Keratinocyte (primary cell): ENCODE results near the gene TRAF3.

Source experiments
- EZH2 ChIP-seq: IDR thresholded peaks from one replicate; pipeline ENCODE4 v1.6.1; 2012; ENCODE audit warnings: inconsistent platforms, mild to moderate bottlenecking, low read length, moderate library complexity
- TF ChIP-seq, protein P1 (sequence below), 3 experiments: IDR thresholded peaks in 1 of 3; conservative IDR thresholded peaks in 1 of 3; optimal IDR thresholded peaks in 1 of 3; 2 replicates in 2 of 3; 3 replicates in 1 of 3; pipeline versions ENCODE3 to v1.5.1; 2011; ENCODE audit warnings: low read length in 3 of 3, mild to moderate bottlenecking in 3 of 3, moderate library complexity in 2 of 3, control low read depth in 1 of 3, inconsistent platforms in 1 of 3; ENCODE audit not compliant: insufficient read depth in 2 of 3; ENCODE audit errors: extremely low read depth in 1 of 3

DNA sequence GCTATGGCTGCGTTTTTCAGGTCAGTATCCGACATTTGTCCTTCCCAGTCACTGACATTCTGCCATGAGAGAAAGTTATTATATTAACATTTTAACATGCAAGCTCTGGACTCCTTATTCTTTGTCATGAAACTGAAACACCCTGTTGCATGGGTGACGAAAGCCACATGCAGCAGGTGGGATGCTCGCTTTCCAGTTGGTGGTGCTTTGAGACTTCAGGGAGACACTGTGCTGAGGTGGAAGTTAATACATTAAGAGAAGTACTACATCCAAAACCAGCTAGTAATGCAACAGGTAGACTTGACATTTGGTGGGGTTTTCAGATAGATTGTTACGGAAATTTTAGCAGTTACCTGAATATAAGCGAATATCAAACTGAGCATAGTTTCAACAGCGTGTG, 112.4 kb downstream of the TRAF3 start:
- TF ChIP-seq, protein P1, sequence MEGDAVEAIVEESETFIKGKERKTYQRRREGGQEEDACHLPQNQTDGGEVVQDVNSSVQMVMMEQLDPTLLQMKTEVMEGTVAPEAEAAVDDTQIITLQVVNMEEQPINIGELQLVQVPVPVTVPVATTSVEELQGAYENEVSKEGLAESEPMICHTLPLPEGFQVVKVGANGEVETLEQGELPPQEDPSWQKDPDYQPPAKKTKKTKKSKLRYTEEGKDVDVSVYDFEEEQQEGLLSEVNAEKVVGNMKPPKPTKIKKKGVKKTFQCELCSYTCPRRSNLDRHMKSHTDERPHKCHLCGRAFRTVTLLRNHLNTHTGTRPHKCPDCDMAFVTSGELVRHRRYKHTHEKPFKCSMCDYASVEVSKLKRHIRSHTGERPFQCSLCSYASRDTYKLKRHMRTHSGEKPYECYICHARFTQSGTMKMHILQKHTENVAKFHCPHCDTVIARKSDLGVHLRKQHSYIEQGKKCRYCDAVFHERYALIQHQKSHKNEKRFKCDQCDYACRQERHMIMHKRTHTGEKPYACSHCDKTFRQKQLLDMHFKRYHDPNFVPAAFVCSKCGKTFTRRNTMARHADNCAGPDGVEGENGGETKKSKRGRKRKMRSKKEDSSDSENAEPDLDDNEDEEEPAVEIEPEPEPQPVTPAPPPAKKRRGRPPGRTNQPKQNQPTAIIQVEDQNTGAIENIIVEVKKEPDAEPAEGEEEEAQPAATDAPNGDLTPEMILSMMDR (optimal IDR thresholded peaks at IDR 0.05 in 1 of 3, IDR thresholded peaks at IDR 0.05 in 1 of 3, conservative IDR thresholded peaks at IDR 0.05 in 1 of 3; ENCODE audit: extremely low read depth in 1 of 3, insufficient read depth in 2 of 3, low read length in 3 of 3): no peak
- no peak for TF ChIP-seq EZH2
